GM23338 (cell line): Measurements from ENCODE around the gene DMD. TPM values are rescaled to one million over a fixed set of nuclear protein-coding genes. Genes with fewer than 3 reads are reported as not detected.

Experiments used
- ATAC-seq: fragments of 200-7000 bp; cut with Tn5 transposase; 3 replicates; pipeline ENCODE4 v1.9.1; 2020
- DNase-seq: peaks from one replicate; pipeline ENCODE4 v3.0.0-alpha.2; 2015; ENCODE audit warnings: low spot score
- H2AFZ ChIP-seq: fragments of 200-600 bp; sonication (generic); 2 replicates; pipeline ENCODE4 v1.8.0; 2016; ENCODE audit warnings: antibody characterized with exemption, mild to moderate bottlenecking, moderate library complexity
- H3F3A ChIP-seq: fragments of 200-600 bp; sonication (generic); replicated peaks from 2 replicates; pipeline ENCODE4 v1.8.0; 2017; ENCODE audit warnings: antibody characterized with exemption, mixed run types, low read depth
- H3K27ac ChIP-seq: fragments of 200-600 bp; sonication (generic); 2 replicates; pipeline ENCODE4 v1.6.1; 2016; ENCODE audit warnings: low read depth
- H3K27me3 ChIP-seq: fragments of 200-600 bp; sonication (generic); 2 replicates; pipeline ENCODE4 v1.8.0; 2016; ENCODE audit warnings: mild to moderate bottlenecking, mixed run types, moderate library complexity; ENCODE audit not compliant: insufficient read depth
- H3K36me3 ChIP-seq: fragments of 200-600 bp; sonication (generic); 2 replicates; pipeline ENCODE4 v1.8.0; 2016; ENCODE audit warnings: mild to moderate bottlenecking; ENCODE audit not compliant: insufficient read depth
- H3K4me1 ChIP-seq: fragments of 200-600 bp; sonication (generic); 2 replicates; pipeline ENCODE4 v1.8.0; 2016; ENCODE audit warnings: mild to moderate bottlenecking, moderate library complexity; ENCODE audit not compliant: insufficient read depth
- H3K4me2 ChIP-seq: fragments of 200-600 bp; sonication (generic); 2 replicates; pipeline ENCODE4 v1.7.1; 2017; ENCODE audit warnings: mixed run types
- H3K4me3 ChIP-seq: fragments of 200-600 bp; sonication (generic); 2 replicates; pipeline ENCODE4 v1.6.1; 2016; ENCODE audit warnings: mixed run types
- H3K79me2 ChIP-seq: fragments of 200-600 bp; sonication (generic); replicated peaks from 2 replicates; pipeline ENCODE4 v1.8.0; 2017; ENCODE audit warnings: mild to moderate bottlenecking; ENCODE audit not compliant: insufficient read depth
- H3K9me2 ChIP-seq: fragments of 200-600 bp; sonication (generic); 2 replicates; pipeline ENCODE4 v1.8.0; 2017; ENCODE audit not compliant: insufficient read depth
- H4K20me1 ChIP-seq: fragments of 200-600 bp; sonication (generic); replicated peaks from 2 replicates; pipeline ENCODE4 v1.8.0; 2017; ENCODE audit warnings: mild to moderate bottlenecking; ENCODE audit not compliant: insufficient read depth
- H3K27ac Mint-ChIP-seq: 2 replicates; pipeline ENCODE4 v1.8.0; 2020; ENCODE audit warnings: inconsistent platforms, mild to moderate bottlenecking, moderate library complexity, mixed read lengths
- H3K27me3 Mint-ChIP-seq: 3 replicates; pipeline ENCODE4 v1.8.0; 2022; ENCODE audit warnings: low read depth, mild to moderate bottlenecking, moderate library complexity, mixed read lengths, inconsistent platforms; ENCODE audit not compliant: insufficient read depth, poor library complexity
- H3K36me3 Mint-ChIP-seq: 3 replicates; pipeline ENCODE4 v1.8.0; 2021; ENCODE audit warnings: low read depth, mild to moderate bottlenecking, inconsistent platforms, moderate library complexity, mixed read lengths
- H3K4me1 Mint-ChIP-seq: 3 replicates; pipeline ENCODE4 v1.8.0; 2020; ENCODE audit warnings: mild to moderate bottlenecking, inconsistent platforms, mixed read lengths
- H3K4me3 Mint-ChIP-seq: 3 replicates; pipeline ENCODE4 v1.8.0; 2021; ENCODE audit warnings: moderate library complexity, mild to moderate bottlenecking, inconsistent platforms, mixed read lengths
- H3K9me3 Mint-ChIP-seq: 3 replicates; pipeline ENCODE4 v1.8.0; 2020; ENCODE audit warnings: moderate library complexity, mild to moderate bottlenecking, inconsistent platforms, mixed read lengths
- CREB1 ChIP-seq: fragments of 250-450 bp; sonication (Bioruptor Pico); IDR thresholded peaks from 2 replicates; pipeline ENCODE4 v1.5.0; 2020; ENCODE audit warnings: low read depth, mild to moderate bottlenecking, moderate library complexity
- CTCF ChIP-seq, 2 experiments: fragments of 200-600 bp in 1 of 2; sonication (generic) in 1 of 2; conservative IDR thresholded peaks; 2 replicates each; pipeline versions ENCODE4 v1.5.1 to v1.6.1; 2016 to 2017; ENCODE audit warnings: antibody characterized with exemption in 2 of 2, low read depth in 2 of 2, mild to moderate bottlenecking in 2 of 2, moderate library complexity in 1 of 2
- EZH2 ChIP-seq: fragments of 200-600 bp; sonication (generic); IDR thresholded peaks from one replicate; pipeline ENCODE4 v1.8.0; 2017; ENCODE audit warnings: antibody characterized with exemption, mild to moderate bottlenecking, low read depth; ENCODE audit not compliant: unreplicated experiment
- EZH2phosphoT487 ChIP-seq: fragments of 200-600 bp; sonication (generic); IDR thresholded peaks from one replicate; pipeline ENCODE4 v1.8.1; 2018; ENCODE audit warnings: antibody characterized with exemption; ENCODE audit not compliant: unreplicated experiment
- JUNB ChIP-seq: IDR thresholded peaks from one replicate; pipeline ENCODE4 v1.6.1; 2016; ENCODE audit warnings: antibody characterized with exemption; ENCODE audit not compliant: unreplicated experiment
- NANOG ChIP-seq: IDR thresholded peaks from 2 replicates; pipeline ENCODE4 v1.6.1; 2016; ENCODE audit warnings: antibody characterized with exemption, borderline replicate concordance
- POLR2AphosphoS5 ChIP-seq: IDR thresholded peaks from 2 replicates; pipeline ENCODE4 v1.6.1; 2016; ENCODE audit warnings: antibody characterized with exemption, low read depth
- STAT1 ChIP-seq: IDR thresholded peaks from one replicate; pipeline ENCODE4 v1.6.1; 2016; ENCODE audit warnings: antibody characterized with exemption; ENCODE audit not compliant: unreplicated experiment
- ZNF114 ChIP-seq: fragments of 250-450 bp; sonication (Bioruptor Pico); IDR thresholded peaks from 2 replicates; pipeline ENCODE4 v1.5.0; 2020; ENCODE audit warnings: mild to moderate bottlenecking, moderate library complexity
- ZNF331 ChIP-seq: fragments of 250-450 bp; sonication (Bioruptor Pico); IDR thresholded peaks from 2 replicates; pipeline ENCODE4 v1.5.0; 2020; ENCODE audit warnings: low read depth, mild to moderate bottlenecking, moderate library complexity
- polyA plus RNA-seq: library from polyadenylated mRNA; unstranded; fragments of >200 nt; fragmentation: Nextera tagmentation; extraction: Ambion mirVana; gene quantifications from 2 replicates; pipeline ENCODE4 v1.2.1, GENCODE V29; 2016
- total RNA-seq: library from RNA; depleted of rRNA; stranded (reverse); fragments of >200 nt; shearing (Covaris generic); gene quantifications from 2 replicates; pipeline ENCODE4 v1.2.3, GENCODE V29; 2014
- TF ChIP-seq, protein P1 (sequence below): IDR thresholded peaks from one replicate; pipeline ENCODE4 v1.6.1; 2018; ENCODE audit warnings: antibody characterized with exemption; ENCODE audit not compliant: unreplicated experiment
- TF ChIP-seq, protein P2 (sequence below): IDR thresholded peaks from 2 replicates; pipeline ENCODE4 v1.6.1; 2016; ENCODE audit warnings: antibody characterized with exemption
- TF ChIP-seq, protein P3 (sequence below): fragments of 250-450 bp; sonication (Bioruptor Pico); IDR thresholded peaks from 2 replicates; pipeline ENCODE4 v1.5.0; 2020; ENCODE audit warnings: mild to moderate bottlenecking, moderate library complexity

Gene DMD
- total and polyA plus RNA-seq, 2 experiments from 2014 or later = 4.5 to 7.6 TPM

DNA sequence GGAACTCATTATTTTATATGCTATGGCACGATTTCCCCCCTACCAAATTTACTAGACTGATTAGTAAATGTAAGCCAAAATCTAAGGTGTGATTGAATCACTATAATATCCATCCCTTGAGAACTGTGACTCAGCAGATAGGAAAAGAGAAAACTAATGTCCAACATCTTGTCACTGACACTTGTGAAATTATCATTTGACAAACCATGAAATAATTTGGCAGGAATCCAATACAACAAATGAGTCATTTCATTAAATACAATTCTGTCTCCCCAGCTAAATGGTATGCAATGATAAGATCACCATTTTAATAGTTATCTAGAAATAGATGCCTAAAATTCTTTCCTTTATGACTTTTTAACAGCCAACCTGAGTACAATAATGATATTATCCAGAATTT is 462.3 kb downstream of the DMD start:
- Histone ChIP-seq H3K4me3 (no peak overlapping the region), H4K20me1 (no peaks in the 10 kb centered on the region), H3K36me3 (no peaks in the 10 kb centered on the region), H3F3A (no peaks in the 10 kb centered on the region), H2AFZ (no peak overlapping the region), H3K9me2 (no peaks in the 10 kb centered on the region), H3K79me2 (no peaks in the 10 kb centered on the region), H3K27me3 (no peaks in the 10 kb centered on the region), H3K27ac (no peak overlapping the region), H3K4me2 (no peak overlapping the region), H3K4me1 (no peaks in the 10 kb centered on the region)
- H3K9me3 Mint-ChIP-seq = no peaks in the 10 kb centered on the region
- DNase-seq (no peak), ATAC-seq (no peak)
- H3K4me1 Mint-ChIP-seq = no peaks in the 10 kb centered on the region; the same call in 2 of the 3 replicates
- H3K27ac Mint-ChIP-seq = no peak overlapping the region
- TF ChIP-seq STAT1 (no peak), EZH2phosphoT487 (no peak), CTCF (conservative IDR thresholded peaks at IDR 0.05; ENCODE audit: low read depth in 2 of 2) (no peak), ZNF331 (CRISPR knock-in tag) (no peak), POLR2AphosphoS5 (no peak), JUNB (no peak), CREB1 (CRISPR knock-in tag) (no peak), NANOG (no peak), EZH2 (no peak), ZNF114 (CRISPR knock-in tag) (no peak)
- TF ChIP-seq, protein P1, sequence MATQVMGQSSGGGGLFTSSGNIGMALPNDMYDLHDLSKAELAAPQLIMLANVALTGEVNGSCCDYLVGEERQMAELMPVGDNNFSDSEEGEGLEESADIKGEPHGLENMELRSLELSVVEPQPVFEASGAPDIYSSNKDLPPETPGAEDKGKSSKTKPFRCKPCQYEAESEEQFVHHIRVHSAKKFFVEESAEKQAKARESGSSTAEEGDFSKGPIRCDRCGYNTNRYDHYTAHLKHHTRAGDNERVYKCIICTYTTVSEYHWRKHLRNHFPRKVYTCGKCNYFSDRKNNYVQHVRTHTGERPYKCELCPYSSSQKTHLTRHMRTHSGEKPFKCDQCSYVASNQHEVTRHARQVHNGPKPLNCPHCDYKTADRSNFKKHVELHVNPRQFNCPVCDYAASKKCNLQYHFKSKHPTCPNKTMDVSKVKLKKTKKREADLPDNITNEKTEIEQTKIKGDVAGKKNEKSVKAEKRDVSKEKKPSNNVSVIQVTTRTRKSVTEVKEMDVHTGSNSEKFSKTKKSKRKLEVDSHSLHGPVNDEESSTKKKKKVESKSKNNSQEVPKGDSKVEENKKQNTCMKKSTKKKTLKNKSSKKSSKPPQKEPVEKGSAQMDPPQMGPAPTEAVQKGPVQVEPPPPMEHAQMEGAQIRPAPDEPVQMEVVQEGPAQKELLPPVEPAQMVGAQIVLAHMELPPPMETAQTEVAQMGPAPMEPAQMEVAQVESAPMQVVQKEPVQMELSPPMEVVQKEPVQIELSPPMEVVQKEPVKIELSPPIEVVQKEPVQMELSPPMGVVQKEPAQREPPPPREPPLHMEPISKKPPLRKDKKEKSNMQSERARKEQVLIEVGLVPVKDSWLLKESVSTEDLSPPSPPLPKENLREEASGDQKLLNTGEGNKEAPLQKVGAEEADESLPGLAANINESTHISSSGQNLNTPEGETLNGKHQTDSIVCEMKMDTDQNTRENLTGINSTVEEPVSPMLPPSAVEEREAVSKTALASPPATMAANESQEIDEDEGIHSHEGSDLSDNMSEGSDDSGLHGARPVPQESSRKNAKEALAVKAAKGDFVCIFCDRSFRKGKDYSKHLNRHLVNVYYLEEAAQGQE = no peak
- TF ChIP-seq, protein P2, sequence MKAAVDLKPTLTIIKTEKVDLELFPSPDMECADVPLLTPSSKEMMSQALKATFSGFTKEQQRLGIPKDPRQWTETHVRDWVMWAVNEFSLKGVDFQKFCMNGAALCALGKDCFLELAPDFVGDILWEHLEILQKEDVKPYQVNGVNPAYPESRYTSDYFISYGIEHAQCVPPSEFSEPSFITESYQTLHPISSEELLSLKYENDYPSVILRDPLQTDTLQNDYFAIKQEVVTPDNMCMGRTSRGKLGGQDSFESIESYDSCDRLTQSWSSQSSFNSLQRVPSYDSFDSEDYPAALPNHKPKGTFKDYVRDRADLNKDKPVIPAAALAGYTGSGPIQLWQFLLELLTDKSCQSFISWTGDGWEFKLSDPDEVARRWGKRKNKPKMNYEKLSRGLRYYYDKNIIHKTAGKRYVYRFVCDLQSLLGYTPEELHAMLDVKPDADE = no peak
- TF ChIP-seq, protein P3, sequence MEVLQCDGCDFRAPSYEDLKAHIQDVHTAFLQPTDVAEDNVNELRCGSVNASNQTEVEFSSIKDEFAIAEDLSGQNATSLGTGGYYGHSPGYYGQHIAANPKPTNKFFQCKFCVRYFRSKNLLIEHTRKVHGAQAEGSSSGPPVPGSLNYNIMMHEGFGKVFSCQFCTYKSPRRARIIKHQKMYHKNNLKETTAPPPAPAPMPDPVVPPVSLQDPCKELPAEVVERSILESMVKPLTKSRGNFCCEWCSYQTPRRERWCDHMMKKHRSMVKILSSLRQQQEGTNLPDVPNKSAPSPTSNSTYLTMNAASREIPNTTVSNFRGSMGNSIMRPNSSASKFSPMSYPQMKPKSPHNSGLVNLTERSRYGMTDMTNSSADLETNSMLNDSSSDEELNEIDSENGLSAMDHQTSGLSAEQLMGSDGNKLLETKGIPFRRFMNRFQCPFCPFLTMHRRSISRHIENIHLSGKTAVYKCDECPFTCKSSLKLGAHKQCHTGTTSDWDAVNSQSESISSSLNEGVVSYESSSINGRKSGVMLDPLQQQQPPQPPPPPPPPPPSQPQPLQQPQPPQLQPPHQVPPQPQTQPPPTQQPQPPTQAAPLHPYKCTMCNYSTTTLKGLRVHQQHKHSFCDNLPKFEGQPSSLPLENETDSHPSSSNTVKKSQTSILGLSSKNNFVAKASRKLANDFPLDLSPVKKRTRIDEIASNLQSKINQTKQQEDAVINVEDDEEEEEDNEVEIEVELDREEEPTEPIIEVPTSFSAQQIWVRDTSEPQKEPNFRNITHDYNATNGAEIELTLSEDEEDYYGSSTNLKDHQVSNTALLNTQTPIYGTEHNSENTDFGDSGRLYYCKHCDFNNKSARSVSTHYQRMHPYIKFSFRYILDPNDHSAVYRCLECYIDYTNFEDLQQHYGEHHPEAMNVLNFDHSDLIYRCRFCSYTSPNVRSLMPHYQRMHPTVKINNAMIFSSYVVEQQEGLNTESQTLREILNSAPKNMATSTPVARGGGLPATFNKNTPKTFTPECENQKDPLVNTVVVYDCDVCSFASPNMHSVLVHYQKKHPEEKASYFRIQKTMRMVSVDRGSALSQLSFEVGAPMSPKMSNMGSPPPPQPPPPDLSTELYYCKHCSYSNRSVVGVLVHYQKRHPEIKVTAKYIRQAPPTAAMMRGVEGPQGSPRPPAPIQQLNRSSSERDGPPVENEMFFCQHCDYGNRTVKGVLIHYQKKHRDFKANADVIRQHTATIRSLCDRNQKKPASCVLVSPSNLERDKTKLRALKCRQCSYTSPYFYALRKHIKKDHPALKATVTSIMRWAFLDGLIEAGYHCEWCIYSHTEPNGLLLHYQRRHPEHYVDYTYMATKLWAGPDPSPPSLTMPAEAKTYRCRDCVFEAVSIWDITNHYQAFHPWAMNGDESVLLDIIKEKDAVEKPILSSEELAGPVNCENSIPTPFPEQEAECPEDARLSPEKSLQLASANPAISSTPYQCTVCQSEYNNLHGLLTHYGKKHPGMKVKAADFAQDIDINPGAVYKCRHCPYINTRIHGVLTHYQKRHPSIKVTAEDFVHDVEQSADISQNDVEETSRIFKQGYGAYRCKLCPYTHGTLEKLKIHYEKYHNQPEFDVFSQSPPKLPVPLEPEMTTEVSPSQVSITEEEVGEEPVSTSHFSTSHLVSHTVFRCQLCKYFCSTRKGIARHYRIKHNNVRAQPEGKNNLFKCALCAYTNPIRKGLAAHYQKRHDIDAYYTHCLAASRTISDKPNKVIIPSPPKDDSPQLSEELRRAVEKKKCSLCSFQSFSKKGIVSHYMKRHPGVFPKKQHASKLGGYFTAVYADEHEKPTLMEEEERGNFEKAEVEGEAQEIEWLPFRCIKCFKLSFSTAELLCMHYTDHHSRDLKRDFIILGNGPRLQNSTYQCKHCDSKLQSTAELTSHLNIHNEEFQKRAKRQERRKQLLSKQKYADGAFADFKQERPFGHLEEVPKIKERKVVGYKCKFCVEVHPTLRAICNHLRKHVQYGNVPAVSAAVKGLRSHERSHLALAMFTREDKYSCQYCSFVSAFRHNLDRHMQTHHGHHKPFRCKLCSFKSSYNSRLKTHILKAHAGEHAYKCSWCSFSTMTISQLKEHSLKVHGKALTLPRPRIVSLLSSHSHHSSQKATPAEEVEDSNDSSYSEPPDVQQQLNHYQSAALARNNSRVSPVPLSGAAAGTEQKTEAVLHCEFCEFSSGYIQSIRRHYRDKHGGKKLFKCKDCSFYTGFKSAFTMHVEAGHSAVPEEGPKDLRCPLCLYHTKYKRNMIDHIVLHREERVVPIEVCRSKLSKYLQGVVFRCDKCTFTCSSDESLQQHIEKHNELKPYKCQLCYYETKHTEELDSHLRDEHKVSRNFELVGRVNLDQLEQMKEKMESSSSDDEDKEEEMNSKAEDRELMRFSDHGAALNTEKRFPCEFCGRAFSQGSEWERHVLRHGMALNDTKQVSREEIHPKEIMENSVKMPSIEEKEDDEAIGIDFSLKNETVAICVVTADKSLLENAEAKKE (CRISPR knock-in tag) = no peak
- H3K4me3 Mint-ChIP-seq = no peak overlapping the region
- no peaks in the 10 kb centered on the region for H3K36me3 Mint-ChIP-seq
- H3K27me3 Mint-ChIP-seq = no peaks in the 10 kb centered on the region
